ENCODE data around the gene HOXD4.

Gene HOXD4

GRCh38 chr2:176105078-176105729 lies 46.1 kb upstream of the HOXD4 start:
- TF ChIP-seq GLIS3 (CRISPR knock-in tag; IDR thresholded peaks at IDR 0.05) (no peak), ZNF565 (CRISPR knock-in tag; conservative IDR thresholded peaks at IDR 0.05; ENCODE audit: low read depth) (no peak), RARB (CRISPR knock-in tag; IDR thresholded peaks at IDR 0.05) (no peak)
- TF ChIP-seq, protein P1, sequence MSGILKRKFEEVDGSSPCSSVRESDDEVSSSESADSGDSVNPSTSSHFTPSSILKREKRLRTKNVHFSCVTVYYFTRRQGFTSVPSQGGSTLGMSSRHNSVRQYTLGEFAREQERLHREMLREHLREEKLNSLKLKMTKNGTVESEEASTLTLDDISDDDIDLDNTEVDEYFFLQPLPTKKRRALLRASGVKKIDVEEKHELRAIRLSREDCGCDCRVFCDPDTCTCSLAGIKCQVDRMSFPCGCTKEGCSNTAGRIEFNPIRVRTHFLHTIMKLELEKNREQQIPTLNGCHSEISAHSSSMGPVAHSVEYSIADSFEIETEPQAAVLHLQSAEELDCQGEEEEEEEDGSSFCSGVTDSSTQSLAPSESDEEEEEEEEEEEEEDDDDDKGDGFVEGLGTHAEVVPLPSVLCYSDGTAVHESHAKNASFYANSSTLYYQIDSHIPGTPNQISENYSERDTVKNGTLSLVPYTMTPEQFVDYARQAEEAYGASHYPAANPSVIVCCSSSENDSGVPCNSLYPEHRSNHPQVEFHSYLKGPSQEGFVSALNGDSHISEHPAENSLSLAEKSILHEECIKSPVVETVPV (CRISPR knock-in tag; IDR thresholded peaks at IDR 0.05), result no peak
- TF ChIP-seq, protein P2, sequence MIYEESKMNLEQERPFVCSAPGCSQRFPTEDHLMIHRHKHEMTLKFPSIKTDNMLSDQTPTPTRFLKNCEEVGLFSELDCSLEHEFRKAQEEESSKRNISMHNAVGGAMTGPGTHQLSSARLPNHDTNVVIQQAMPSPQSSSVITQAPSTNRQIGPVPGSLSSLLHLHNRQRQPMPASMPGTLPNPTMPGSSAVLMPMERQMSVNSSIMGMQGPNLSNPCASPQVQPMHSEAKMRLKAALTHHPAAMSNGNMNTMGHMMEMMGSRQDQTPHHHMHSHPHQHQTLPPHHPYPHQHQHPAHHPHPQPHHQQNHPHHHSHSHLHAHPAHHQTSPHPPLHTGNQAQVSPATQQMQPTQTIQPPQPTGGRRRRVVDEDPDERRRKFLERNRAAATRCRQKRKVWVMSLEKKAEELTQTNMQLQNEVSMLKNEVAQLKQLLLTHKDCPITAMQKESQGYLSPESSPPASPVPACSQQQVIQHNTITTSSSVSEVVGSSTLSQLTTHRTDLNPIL (CRISPR knock-in tag; IDR thresholded peaks at IDR 0.05; ENCODE audit: low read depth), result no peak
- ATAC-seq, result peak; percentile 11

GRCh38 chr2:176105730-176106580 lies 45.4 kb upstream of the HOXD4 start:
- TF ChIP-seq ZNF565 (CRISPR knock-in tag; conservative IDR thresholded peaks at IDR 0.05; ENCODE audit: low read depth) (no peak), RARB (CRISPR knock-in tag; IDR thresholded peaks at IDR 0.05) (no peak), ARNTL (CRISPR knock-in tag; IDR thresholded peaks at IDR 0.05; ENCODE audit: borderline replicate concordance, low read depth) (no peak), ZFP3 (CRISPR knock-in tag; IDR thresholded peaks at IDR 0.05) (no peak), ZFP30 (CRISPR knock-in tag; IDR thresholded peaks at IDR 0.05) (no peak), PPARA (CRISPR knock-in tag; IDR thresholded peaks at IDR 0.05; ENCODE audit: borderline replicate concordance) (no peak), ZNF8 (CRISPR knock-in tag; IDR thresholded peaks at IDR 0.05) (no peak), SNAI2 (CRISPR knock-in tag; IDR thresholded peaks at IDR 0.05) (no peak), BACH2 (CRISPR knock-in tag; IDR thresholded peaks at IDR 0.05; ENCODE audit: borderline replicate concordance) (no peak), TSHZ2 (CRISPR knock-in tag; IDR thresholded peaks at IDR 0.05) (no peak), ZNF70 (CRISPR knock-in tag; IDR thresholded peaks at IDR 0.05) (no peak)
- no peak; the same call in 2 of the 3 replicates for ATAC-seq

GRCh38 chr2:176106581-176107539 lies 44.5 kb upstream of the HOXD4 start, which contains the start of gene HOXD11:
Gene HOXD11, plus strand, starts transcription at chr2:176107280. Its CDS starts 76 bp downstream, at chr2:176107356.
- TF ChIP-seq ZNF8 (CRISPR knock-in tag; IDR thresholded peaks at IDR 0.05) (no peak), CSDC2 (CRISPR knock-in tag; IDR thresholded peaks at IDR 0.05) (no peak), ZFP30 (CRISPR knock-in tag; IDR thresholded peaks at IDR 0.05) (no peak), PPARA (CRISPR knock-in tag; IDR thresholded peaks at IDR 0.05; ENCODE audit: borderline replicate concordance) (no peak), RARB (CRISPR knock-in tag; IDR thresholded peaks at IDR 0.05) (no peak), SNAI2 (CRISPR knock-in tag; IDR thresholded peaks at IDR 0.05) (no peak), BACH2 (CRISPR knock-in tag; IDR thresholded peaks at IDR 0.05; ENCODE audit: borderline replicate concordance) (no peak), ISL1 (CRISPR knock-in tag; IDR thresholded peaks at IDR 0.05) (no peak), TCF4 (CRISPR knock-in tag; IDR thresholded peaks at IDR 0.05; ENCODE audit: borderline replicate concordance) (no peak), ESRRG (CRISPR knock-in tag; IDR thresholded peaks at IDR 0.05) (no peak)
- TF ChIP-seq, protein P1 (CRISPR knock-in tag; IDR thresholded peaks at IDR 0.05), result no peak
- TF ChIP-seq, protein P3, sequence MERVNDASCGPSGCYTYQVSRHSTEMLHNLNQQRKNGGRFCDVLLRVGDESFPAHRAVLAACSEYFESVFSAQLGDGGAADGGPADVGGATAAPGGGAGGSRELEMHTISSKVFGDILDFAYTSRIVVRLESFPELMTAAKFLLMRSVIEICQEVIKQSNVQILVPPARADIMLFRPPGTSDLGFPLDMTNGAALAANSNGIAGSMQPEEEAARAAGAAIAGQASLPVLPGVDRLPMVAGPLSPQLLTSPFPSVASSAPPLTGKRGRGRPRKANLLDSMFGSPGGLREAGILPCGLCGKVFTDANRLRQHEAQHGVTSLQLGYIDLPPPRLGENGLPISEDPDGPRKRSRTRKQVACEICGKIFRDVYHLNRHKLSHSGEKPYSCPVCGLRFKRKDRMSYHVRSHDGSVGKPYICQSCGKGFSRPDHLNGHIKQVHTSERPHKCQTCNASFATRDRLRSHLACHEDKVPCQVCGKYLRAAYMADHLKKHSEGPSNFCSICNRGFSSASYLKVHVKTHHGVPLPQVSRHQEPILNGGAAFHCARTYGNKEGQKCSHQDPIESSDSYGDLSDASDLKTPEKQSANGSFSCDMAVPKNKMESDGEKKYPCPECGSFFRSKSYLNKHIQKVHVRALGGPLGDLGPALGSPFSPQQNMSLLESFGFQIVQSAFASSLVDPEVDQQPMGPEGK (CRISPR knock-in tag; IDR thresholded peaks at IDR 0.05; ENCODE audit: borderline replicate concordance), result no peak
- TF ChIP-seq, protein P2 (CRISPR knock-in tag; IDR thresholded peaks at IDR 0.05; ENCODE audit: low read depth), result no peak
- ATAC-seq, result peak; percentile 8; the same call in 2 of the 3 replicates

Data from SK-N-SH treated with all-trans-retinoic acid at 6 μM for 48 hours (cell line).